ENCODE data around the gene EFCAB5. TPM values are rescaled to one million over a fixed set of nuclear protein-coding genes. Genes with fewer than 3 reads are reported as not detected.
"Not testable (repeated sequence)": the region's sequence is repeated elsewhere in the genome, so short reads cannot be mapped to it uniquely, and the experiment has no call there.

Gene EFCAB5
- total RNA-seq, 6 experiments from 2014 or later = 0.27 to 0.94 (median 0.64) TPM

DNA sequence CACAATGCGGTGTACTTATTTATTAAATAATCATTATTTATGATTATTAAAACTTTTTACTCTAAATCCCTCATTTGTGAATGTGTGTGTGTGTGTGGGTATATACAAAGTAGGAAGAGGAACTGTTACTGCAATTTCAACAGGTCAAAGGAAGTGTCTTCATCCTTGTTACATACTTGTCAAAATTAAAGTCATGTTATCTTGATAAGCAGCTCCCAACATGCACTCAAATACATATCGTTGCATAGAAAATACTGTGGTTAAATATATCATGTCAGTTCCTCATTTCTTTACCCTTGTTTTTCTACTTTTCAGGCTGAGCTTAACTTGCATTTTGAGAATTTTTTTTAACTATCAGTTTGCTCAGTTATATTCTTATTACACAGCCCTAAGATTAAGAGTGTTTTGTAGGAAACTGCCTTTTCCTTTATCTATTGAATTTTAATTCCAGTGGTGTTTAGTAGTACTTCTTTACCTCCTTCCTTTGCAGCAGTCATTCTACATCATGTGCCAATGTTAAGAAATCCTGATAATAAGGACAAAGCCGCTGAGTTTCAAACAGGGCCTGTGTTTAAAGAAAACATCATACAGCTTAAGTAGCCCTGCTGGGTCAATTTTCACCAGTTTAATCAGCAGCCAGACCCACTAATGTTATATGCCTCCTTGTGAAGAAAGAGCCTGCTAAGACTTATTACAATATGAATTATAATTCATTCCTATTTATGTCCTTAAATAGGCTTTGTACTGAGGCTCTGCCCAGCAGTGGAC, 7.2 kb downstream of the EFCAB5 start:
- Mint-ChIP-seq H3K9me3 (peaks cover 3% of the 10 kb centered on the region), H3K4me1 (ENCODE audit: low read depth) (no peaks in the 10 kb centered on the region), H3K27me3 (ENCODE audit: insufficient read depth) (no peaks in the 10 kb centered on the region; the same call in 1 of the 2 replicates), H3K36me3 (ENCODE audit: low read depth) (peaks cover 2% of the 10 kb centered on the region), H3K27ac (no peak overlapping the region), H3K4me3 (no peak overlapping the region)
- TF ChIP-seq, protein P1, sequence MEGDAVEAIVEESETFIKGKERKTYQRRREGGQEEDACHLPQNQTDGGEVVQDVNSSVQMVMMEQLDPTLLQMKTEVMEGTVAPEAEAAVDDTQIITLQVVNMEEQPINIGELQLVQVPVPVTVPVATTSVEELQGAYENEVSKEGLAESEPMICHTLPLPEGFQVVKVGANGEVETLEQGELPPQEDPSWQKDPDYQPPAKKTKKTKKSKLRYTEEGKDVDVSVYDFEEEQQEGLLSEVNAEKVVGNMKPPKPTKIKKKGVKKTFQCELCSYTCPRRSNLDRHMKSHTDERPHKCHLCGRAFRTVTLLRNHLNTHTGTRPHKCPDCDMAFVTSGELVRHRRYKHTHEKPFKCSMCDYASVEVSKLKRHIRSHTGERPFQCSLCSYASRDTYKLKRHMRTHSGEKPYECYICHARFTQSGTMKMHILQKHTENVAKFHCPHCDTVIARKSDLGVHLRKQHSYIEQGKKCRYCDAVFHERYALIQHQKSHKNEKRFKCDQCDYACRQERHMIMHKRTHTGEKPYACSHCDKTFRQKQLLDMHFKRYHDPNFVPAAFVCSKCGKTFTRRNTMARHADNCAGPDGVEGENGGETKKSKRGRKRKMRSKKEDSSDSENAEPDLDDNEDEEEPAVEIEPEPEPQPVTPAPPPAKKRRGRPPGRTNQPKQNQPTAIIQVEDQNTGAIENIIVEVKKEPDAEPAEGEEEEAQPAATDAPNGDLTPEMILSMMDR (IDR thresholded peaks at IDR 0.05) = no peak
- no peak for DNase-seq

DNA sequence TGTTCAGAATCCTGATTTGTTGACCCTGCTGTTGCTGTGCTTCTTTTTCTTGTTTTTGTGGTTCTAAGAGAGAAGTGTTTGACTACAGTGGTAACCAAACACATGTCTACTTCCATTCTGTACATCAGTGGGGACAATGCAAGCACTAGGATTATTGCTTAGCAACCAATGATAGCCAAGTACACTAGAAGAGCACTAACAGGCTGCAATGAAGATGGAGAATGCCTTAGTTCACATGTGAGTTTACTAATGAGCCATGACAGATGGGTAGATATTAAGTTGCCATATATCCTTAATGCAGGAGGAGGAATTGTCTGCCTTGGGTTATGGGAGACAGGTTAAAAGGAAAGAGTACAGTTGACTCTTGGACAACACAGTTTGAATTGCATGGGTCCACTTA, 8.3 kb downstream of the EFCAB5 start:
- TF ChIP-seq, protein P1 (IDR thresholded peaks at IDR 0.05) = no peak
- no peak overlapping the region for H3K27ac Mint-ChIP-seq
- peaks cover 5% of the 10 kb centered on the region for H3K36me3 Mint-ChIP-seq (ENCODE audit: low read depth)
- H3K4me3 Mint-ChIP-seq = no peak overlapping the region
- no peaks in the 10 kb centered on the region for H3K4me1 Mint-ChIP-seq (ENCODE audit: low read depth)
- no peaks in the 10 kb centered on the region; the same call in 1 of the 2 replicates for H3K27me3 Mint-ChIP-seq (ENCODE audit: insufficient read depth)
- H3K9me3 Mint-ChIP-seq = peaks cover 7% of the 10 kb centered on the region
- DNase-seq = no peak

DNA sequence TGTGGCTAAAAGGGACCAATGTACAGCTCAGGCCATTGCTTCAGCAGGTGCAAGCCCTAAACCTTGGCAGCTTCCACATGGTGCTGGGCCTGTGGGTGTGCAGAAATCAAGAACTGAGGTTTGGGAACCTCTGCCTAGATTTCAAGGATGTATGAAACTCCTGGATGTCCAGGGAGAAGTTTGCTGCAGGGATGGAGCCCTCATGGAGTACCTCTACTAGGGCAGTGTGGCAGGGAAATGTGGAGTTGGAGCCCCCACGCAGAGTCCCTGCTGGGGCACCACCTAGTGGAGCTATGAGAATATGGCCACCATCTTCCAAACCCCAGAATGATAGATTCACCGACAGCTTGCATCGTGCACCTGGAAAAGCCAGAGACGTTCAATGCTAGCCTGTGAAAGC, 13.0 kb downstream of the EFCAB5 start:
- Mint-ChIP-seq H3K4me1 (ENCODE audit: low read depth) (peaks cover 14% of the 10 kb centered on the region), H3K9me3 (peaks cover 7% of the 10 kb centered on the region)

DNA sequence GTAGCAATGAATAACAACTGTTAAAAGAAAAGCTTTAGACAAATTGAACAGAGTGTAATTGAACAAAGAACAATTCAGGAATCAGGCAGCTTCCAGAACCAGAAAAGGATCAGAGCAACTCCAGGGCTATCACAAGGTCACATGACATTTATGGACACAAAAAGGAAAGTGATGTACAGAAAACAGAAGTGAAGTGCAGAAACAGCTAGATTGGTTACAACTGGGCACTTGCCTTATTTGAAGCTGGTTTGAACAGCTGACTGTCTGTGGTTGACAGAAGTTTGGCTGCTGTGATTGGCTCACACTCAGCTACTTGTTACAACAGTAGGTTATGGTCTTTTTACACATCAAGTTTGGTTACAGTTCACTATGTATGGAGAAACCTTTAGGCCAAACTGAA, 14.8 kb downstream of the EFCAB5 start:
- Mint-ChIP-seq H3K36me3 (ENCODE audit: low read depth) (peaks cover 5% of the 10 kb centered on the region; the same call in 1 of the 2 replicates), H3K27me3 (ENCODE audit: insufficient read depth) (no peaks in the 10 kb centered on the region), H3K4me3 (no peak overlapping the region), H3K9me3 (peaks cover 7% of the 10 kb centered on the region), H3K4me1 (ENCODE audit: low read depth) (peaks cover 28% of the 10 kb centered on the region), H3K27ac (no peak overlapping the region)
- no peak for DNase-seq
- TF ChIP-seq, protein P1 (IDR thresholded peaks at IDR 0.05) = no peak

More for the DNA sequence above, 13.0 kb downstream of the EFCAB5 start:
- DNase-seq = no peak
- TF ChIP-seq, protein P1 (IDR thresholded peaks at IDR 0.05) = peak; percentile 45
- Mint-ChIP-seq H3K4me3 (no peak overlapping the region), H3K27ac (no peak overlapping the region), H3K27me3 (ENCODE audit: insufficient read depth) (no peaks in the 10 kb centered on the region), H3K36me3 (ENCODE audit: low read depth) (peaks cover 5% of the 10 kb centered on the region; the same call in 1 of the 2 replicates)

DNA sequence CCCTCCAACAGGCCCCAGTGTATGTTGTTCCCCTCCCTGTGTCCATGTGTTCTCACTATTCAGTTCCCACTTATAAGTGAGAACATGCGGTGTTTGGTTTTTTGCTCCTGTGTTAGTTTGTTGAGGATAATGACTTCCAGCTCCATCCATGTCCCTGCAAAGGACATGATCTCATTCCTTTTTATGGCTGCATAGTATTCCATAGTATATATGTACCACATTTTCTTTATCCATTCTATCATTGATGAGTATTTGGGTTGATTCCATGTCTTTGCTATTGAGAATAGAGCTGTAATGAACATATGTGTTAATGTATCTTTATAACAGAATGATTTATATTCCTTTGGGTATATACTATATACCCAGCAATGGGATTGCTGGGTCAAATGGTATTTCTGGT, 16.1 kb downstream of the EFCAB5 start:
- H3K4me1 Mint-ChIP-seq (ENCODE audit: low read depth) = peaks cover 28% of the 10 kb centered on the region
- H3K9me3 Mint-ChIP-seq; H3K36me3 Mint-ChIP-seq (ENCODE audit: low read depth): not testable (repeated sequence)

DNA sequence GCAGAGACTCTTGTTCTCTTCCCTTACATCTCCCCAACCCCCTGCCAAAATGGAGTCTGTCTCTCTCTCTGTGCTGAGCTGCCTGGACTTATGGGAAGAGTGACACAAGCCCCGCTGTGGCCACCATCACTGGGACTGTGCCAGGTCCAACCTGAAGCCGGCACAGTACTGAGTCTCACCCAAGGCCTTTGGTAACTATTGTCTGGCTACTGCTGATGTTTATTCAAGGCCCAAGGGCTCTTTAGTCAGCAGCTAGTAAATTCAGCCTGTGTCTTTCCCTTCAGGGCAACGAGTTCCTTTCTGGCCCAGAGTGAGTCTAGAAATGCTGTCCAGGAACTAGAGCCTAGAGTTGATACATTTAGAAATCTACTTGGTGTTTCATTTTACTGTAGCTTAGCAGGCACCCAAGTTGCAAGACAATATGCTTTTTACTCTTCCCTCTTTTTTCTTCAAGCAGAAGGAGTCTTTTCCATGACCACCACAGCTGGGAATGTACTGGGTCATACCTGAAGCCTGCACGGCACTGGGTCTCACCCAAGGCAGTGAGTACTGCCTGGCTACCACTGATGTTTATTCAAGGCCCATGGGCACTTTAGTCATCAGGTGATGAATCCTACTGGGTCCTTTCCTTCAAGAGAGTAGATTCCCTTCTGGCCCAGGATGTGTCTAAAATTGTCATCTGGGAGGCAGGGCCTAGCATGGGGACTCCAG, 17.7 kb downstream of the EFCAB5 start:
- H3K27me3 Mint-ChIP-seq (ENCODE audit: insufficient read depth) = no peaks in the 10 kb centered on the region; the same call in 1 of the 2 replicates
- H3K27ac Mint-ChIP-seq = peak overlapping the region; percentile 81
- TF ChIP-seq, protein P1 (IDR thresholded peaks at IDR 0.05) = no peak
- peaks cover 7% of the 10 kb centered on the region for H3K36me3 Mint-ChIP-seq (ENCODE audit: low read depth)
- H3K9me3 Mint-ChIP-seq = peaks cover 11% of the 10 kb centered on the region
- H3K4me1 Mint-ChIP-seq (ENCODE audit: low read depth) = peaks cover 28% of the 10 kb centered on the region
- DNase-seq = peak; percentile 80
- H3K4me3 Mint-ChIP-seq = peak overlapping the region; percentile 52

More for the DNA sequence above, 16.1 kb downstream of the EFCAB5 start:
- not testable (repeated sequence) for H3K27ac Mint-ChIP-seq; H3K27me3 Mint-ChIP-seq (ENCODE audit: insufficient read depth); DNase-seq; H3K4me3 Mint-ChIP-seq

Data from HFFc6 (cell line).